AG08396 (cell line): ENCODE measurements around the gene RETREG1.
"Not testable (repeated sequence)": the region's sequence is repeated elsewhere in the genome, so short reads cannot be mapped to it uniquely, and the experiment has no call there.

ENCODE experiments used
- DNase-seq: peaks from one replicate; pipeline ENCODE4 v3.0.0; 2012; ENCODE audit warnings: low spot score, mixed read lengths

The RETREG1 gene

GRCh38 chr5:16615741-16616535 is 859 bp downstream of the RETREG1 start:
- no peak for DNase-seq

GRCh38 chr5:16612007-16612406 is 4.8 kb downstream of the RETREG1 start:
- DNase-seq, result no peak

GRCh38 chr5:16610896-16611295 is 5.9 kb downstream of the RETREG1 start:
- not testable (repeated sequence) for DNase-seq

GRCh38 chr5:16609412-16609811 is 7.4 kb downstream of the RETREG1 start:
- DNase-seq, result no peak

- no peak for DNase-seq
These were observed 10.2 kb downstream of the RETREG1 start for GRCh38 chr5:16606628-16607027.

- no peak for DNase-seq
These were observed 13.1 kb downstream of the RETREG1 start for GRCh38 chr5:16603701-16604100.

- DNase-seq, result no peak
These were observed 13.5 kb downstream of the RETREG1 start for GRCh38 chr5:16603295-16603694.

- DNase-seq, result no peak
These were observed 14.6 kb downstream of the RETREG1 start for GRCh38 chr5:16602182-16602581.

GRCh38 chr5:16600946-16601345 is 15.9 kb downstream of the RETREG1 start:
- DNase-seq, result no peak

GRCh38 chr5:16600397-16600796 is 16.4 kb downstream of the RETREG1 start:
- no peak for DNase-seq

- DNase-seq, result no peak
These were observed 18.7 kb downstream of the RETREG1 start for GRCh38 chr5:16597946-16598694.

GRCh38 chr5:16596581-16596940 is 20.2 kb downstream of the RETREG1 start:
- DNase-seq, result peak; percentile 41

GRCh38 chr5:16595881-16596580 is 20.8 kb downstream of the RETREG1 start:
- no peak for DNase-seq

- DNase-seq, result no peak
These were observed 23.2 kb downstream of the RETREG1 start for GRCh38 chr5:16593628-16594027.

GRCh38 chr5:16593013-16593412 is 23.8 kb downstream of the RETREG1 start:
- DNase-seq, result no peak

- no peak for DNase-seq
These were observed 24.5 kb downstream of the RETREG1 start for GRCh38 chr5:16592255-16592654.

- DNase-seq, result no peak
These were observed 26.1 kb downstream of the RETREG1 start for GRCh38 chr5:16590685-16591084.

- DNase-seq, result no peak
These were observed 27.1 kb downstream of the RETREG1 start for GRCh38 chr5:16589658-16590057.

- DNase-seq, result no peak
These were observed 28.2 kb downstream of the RETREG1 start for GRCh38 chr5:16588434-16589214.

GRCh38 chr5:16586556-16586955 is 30.2 kb downstream of the RETREG1 start:
- DNase-seq, result no peak

- no peak for DNase-seq
These were observed 31.6 kb downstream of the RETREG1 start for GRCh38 chr5:16585041-16585667.

GRCh38 chr5:16582081-16582480 is 34.7 kb downstream of the RETREG1 start:
- no peak for DNase-seq
